GM10266 (cell line): ENCODE measurements around the gene DNAH10.

ENCODE experiments used
- DNase-seq: peaks from one replicate; pipeline ENCODE4 v3.0.0; 2012; ENCODE audit errors: extremely low spot score
- TF ChIP-seq, protein P1 (sequence below): IDR thresholded peaks from 2 replicates; pipeline ENCODE4 v1.5.1; 2012; ENCODE audit warnings: mild to moderate bottlenecking, low read depth; ENCODE audit not compliant: control insufficient read depth, insufficient read depth; ENCODE audit errors: missing control alignments

Gene DNAH10

DNA sequence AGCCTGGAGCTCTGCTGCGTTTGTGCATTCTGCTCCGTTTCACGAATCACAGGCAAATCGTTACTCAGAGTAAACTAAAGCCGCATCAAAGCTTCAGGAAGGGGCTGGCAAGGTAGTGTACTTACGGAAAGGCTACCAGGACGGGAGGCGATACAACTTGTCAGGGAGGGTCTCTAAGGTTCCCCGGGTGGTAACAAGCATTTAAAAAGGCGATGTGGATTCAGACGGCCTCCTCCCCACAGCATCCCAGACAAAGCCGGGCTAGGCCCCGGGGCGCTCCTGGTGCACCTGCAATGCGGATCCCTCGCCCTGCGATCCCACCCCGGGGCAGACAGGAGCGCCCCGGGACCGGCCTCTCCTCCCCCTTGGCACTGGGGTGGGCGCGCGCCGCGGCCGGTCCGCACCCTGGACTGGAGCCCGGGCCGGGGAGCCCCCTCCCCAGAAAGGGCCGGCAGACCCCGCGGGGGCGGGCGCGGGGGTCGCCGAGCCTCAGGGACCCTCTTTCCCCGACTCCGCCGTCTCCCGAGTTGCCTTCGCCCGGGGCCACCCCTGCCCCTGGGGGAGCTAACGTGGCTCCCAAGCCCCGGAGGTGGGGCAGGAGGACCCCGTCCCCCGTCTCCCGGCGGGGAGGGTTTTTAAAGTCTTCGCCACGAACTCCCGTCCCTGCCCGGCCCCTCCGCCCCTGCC is 209.8 kb downstream of the DNAH10 start:
- DNase-seq: peak; percentile 38
- TF ChIP-seq, protein P1, sequence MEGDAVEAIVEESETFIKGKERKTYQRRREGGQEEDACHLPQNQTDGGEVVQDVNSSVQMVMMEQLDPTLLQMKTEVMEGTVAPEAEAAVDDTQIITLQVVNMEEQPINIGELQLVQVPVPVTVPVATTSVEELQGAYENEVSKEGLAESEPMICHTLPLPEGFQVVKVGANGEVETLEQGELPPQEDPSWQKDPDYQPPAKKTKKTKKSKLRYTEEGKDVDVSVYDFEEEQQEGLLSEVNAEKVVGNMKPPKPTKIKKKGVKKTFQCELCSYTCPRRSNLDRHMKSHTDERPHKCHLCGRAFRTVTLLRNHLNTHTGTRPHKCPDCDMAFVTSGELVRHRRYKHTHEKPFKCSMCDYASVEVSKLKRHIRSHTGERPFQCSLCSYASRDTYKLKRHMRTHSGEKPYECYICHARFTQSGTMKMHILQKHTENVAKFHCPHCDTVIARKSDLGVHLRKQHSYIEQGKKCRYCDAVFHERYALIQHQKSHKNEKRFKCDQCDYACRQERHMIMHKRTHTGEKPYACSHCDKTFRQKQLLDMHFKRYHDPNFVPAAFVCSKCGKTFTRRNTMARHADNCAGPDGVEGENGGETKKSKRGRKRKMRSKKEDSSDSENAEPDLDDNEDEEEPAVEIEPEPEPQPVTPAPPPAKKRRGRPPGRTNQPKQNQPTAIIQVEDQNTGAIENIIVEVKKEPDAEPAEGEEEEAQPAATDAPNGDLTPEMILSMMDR: no peak

DNA sequence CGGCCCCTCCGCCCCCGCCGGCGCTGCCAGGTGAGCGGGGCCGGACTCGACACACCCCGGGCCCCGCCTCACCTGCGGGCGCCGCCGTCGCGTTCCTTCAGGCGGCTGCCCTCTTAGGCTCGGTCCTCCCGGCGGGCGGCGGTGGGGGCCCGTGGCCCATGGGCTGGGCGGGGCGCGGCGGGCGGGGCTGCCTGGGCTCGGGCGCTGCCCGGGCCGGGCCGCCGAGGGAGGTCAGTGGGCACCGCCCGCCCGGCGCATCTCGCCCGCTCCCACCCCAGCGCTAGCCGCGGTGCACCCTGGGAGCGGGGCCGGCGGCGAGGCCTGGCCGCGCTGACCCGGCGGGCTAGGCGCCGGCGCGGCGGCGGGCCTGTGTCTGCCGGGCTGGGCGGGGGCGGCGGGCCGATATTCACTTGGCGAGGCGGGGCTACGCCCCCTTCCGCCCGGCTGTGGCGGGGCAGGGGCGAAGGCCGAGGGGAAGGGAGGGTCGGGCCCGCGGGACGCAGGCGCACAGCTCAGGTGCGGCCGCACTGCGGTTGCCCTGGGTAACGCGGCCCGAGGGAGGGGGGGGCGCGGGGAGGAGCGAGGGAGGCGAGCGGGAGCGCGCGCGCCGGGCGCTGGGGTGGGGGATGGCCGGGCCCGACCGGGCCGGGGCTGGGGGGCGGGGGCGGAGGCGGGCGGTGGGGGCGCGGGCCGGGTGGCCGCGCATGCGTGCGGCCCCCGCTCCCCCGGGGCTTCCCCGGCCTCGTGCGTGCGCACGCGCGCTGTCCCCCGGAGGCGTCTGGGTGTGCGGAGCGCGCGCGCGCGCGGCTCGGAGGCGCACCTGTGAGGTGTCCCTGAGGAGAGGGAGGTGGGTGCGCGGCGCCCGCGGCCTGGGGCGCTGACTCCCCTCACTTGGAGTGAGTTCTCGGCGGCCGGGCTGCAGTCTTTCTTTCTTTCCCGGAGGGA is 210.6 kb downstream of the DNAH10 start, which contains the start of the genes CCDC92 and ZNF664:
TSS of gene CCDC92 (minus strand) at position 375 of the 945 bp plus-strand sequence. CDS start 28,526 bp downstream, outside the sequence.
TSS of gene ZNF664 (plus strand) at position 759 of the 945 bp plus-strand sequence. CDS start 38,930 bp downstream, outside the sequence.
- peak; percentile 100 for DNase-seq
- TF ChIP-seq, protein P1: peak; percentile 49

DNA sequence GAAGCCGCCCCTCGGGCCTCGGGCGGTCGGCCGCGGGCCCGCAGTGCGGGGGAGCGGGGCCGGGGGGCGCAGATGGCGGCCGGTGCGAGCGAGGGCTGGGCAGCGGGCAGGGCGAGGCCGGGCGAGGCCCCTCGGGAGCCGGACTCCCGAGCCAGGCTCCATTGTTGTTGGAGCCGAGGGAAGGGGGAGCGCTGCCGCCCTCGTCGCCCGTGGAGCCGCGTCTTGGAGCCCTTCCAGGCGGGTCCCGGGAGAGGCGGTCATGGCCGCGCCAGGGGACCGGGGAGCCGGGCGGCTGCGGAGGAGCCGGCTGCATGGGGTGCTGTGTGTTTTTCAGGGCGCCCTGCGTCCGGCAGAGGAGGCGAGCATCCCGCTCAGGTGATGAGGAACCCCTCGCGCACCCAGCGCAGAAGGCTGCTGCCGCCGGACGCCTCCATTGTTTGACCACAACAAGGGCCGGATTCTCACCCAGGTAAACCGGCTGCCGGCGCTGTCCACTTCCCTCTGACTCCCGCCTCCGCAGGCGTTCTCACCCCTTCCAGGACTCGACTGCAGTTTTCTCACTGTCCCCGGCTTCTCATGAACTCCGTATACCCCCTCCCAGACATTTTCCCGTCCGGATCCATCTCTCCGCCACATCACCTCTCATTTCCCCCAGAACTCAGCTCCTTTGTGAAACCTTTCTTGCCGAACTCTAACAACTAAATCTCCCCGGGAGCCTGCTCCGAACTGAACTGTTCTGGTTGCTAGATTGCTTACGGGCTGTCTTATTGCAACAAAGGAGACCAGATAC is 211.6 kb downstream of the DNAH10 start:
- DNase-seq: peak; percentile 32
- TF ChIP-seq, protein P1: no peak

DNA sequence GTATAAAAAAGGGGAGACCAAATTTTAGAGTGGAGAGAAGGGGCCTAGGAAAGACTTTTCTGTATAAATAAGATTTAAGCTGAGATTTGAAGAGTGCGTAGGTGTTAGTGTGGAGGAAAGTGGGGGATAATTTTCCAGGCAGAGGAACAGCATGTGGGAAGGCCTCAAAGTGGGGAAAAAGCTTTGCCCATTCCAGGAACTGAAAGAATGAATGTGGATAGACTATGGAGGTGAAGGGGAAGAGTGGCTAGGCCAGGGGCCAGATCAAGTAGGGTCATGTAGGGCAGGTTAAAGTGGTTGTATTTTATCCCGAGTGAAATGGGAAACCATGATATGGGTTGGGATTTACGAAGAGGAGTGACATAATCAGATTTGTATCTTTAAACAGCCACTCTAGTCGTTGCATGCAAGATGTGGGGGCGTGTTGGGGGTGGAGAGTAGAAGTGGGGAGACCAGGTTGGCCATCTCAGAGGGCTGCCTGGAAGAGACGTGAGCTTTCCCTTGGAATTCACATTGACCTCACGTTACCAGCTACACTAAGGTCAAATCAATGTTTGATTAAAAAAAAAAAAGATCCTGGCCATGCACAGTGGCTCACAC is 214.2 kb downstream of the DNAH10 start:
- TF ChIP-seq, protein P1: no peak
- no peak for DNase-seq

DNA sequence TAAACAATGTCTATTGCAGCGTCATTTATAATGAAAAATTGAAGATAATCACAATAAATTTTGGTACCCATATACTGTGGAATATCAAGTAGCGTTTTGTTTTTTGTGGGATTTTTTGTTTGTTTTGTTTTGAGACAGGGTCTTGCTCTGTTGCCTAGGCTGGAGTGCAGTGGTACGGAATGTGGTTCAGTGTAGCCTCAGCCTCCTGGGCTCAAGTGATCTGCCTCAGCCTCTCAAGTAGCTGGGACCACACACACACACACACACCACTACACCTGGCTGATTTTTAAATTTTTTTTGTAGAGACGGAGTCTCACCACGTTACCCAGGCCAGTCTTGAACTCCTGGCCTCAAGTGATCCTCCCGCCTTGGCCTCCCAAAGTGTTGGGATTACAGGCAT is 217.5 kb downstream of the DNAH10 start:
- TF ChIP-seq, protein P1: no peak
- DNase-seq: no peak

DNA sequence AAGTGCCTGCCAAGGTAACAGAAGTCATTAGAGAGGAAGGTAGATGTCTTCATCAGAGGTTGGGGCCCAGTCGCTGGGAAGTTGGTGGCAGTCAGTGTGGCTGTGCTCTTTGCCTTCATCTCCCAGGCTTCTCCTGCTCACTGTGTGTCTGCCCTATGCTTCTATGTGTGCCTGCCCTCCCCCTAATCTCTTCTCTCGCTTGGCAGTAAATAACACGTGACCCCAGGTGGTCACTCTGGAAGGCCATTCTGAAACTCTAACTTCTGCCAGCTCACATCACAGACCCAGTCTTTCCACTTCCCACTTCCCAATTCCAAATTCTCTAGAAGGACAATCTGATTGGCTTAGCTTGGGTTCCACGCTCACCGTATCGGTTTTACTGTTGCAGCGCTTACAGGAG is 220.2 kb downstream of the DNAH10 start:
- TF ChIP-seq, protein P1: no peak
- DNase-seq: no peak
